Kidney (tissue), 14 donors: Measurements from ENCODE around the gene LRTM2. TPM values are rescaled to one million over a fixed set of nuclear protein-coding genes. Genes with fewer than 3 reads are reported as not detected.

Experiments used
- DNase-seq, 5 donors: peaks; one replicate each; pipeline ENCODE4 v3.0.0-alpha.2; 2013 to 2020
- FAIRE-seq: peaks from 2 replicates; lab custom pipeline; 2012; peaks lifted over from hg19 to GRCh38; lab: Jason Lieb, UNC
- H3K27ac ChIP-seq, 2 donors: one replicate each; pipeline ENCODE4 v1.7.0; 2013; ENCODE audit warnings: low read depth in 2 of 2, low read length in 2 of 2, inconsistent platforms in 1 of 2
- H3K27me3 ChIP-seq: one replicate; pipeline ENCODE4 v1.7.1; 2013; ENCODE audit warnings: low read length, inconsistent platforms; ENCODE audit not compliant: control insufficient read depth, insufficient read depth
- H3K36me3 ChIP-seq, 3 donors: one replicate each; pipeline versions ENCODE4 v1.7.0 to v1.7.1; 2013; ENCODE audit warnings: low read length in 3 of 3, control low read depth in 1 of 3, inconsistent platforms in 1 of 3; ENCODE audit not compliant: insufficient read depth in 3 of 3, control insufficient read depth in 2 of 3
- H3K4me1 ChIP-seq, 3 donors: one replicate each; pipeline versions ENCODE4 v1.7.0 to v1.7.1; 2013; ENCODE audit warnings: low read length in 3 of 3, inconsistent platforms in 1 of 3, low read depth in 1 of 3; ENCODE audit not compliant: control insufficient read depth in 2 of 3, insufficient read depth in 2 of 3
- H3K4me3 ChIP-seq, 3 donors: one replicate each; pipeline versions ENCODE4 v1.7.0 to v1.8.1; 2013; ENCODE audit warnings: low read length in 3 of 3, control low read depth in 1 of 3, inconsistent platforms in 1 of 3
- H3K9ac ChIP-seq, 3 donors: one replicate each; pipeline versions ENCODE4 v1.7.0 to v1.7.1; 2013; ENCODE audit warnings: low read length in 3 of 3, control low read depth in 1 of 3, inconsistent platforms in 1 of 3
- H3K9me3 ChIP-seq, 3 donors: one replicate each; pipeline versions ENCODE4 v1.7.0 to v1.7.1; 2013; ENCODE audit warnings: low read length in 3 of 3, control low read depth in 1 of 3, inconsistent platforms in 1 of 3; ENCODE audit not compliant: control insufficient read depth in 2 of 3, insufficient read depth in 1 of 3
- intact Hi-C: fragments of 100-400 bp; cut with DNase I; formaldehyde crosslinking; loops from one replicate; pipeline ENCODE4 v1.11.1; 2022
- polyA plus RNA-seq: library from polyadenylated mRNA; stranded (reverse); fragments of 350-450 nt; fragmentation: Illumina TruSeq; extraction: RNeasy Lipid Tissue Mini Kit (QIAGEN cat#74804); gene quantifications from one replicate; pipeline ENCODE4 v1.2.3, GENCODE V29; 2014; ENCODE audit warnings: low read depth, low replicate concordance; ENCODE audit not compliant: insufficient read depth
- total RNA-seq: library from RNA; stranded (reverse); fragmentation: NEBNext Ultra II Directional; extraction: Animal tissue kit (Norgen Biotek cat#: 25700); gene quantifications from one replicate; pipeline ENCODE4 v1.2.1, GENCODE V29; 2021
- TF ChIP-seq, protein P1 (sequence below): IDR thresholded peaks from 3 replicates; pipeline ENCODE4 v1.5.1; 2012; ENCODE audit warnings: mild to moderate bottlenecking, moderate library complexity, borderline replicate concordance; ENCODE audit not compliant: insufficient read depth; ENCODE audit errors: extremely low read depth
- donor health status: control.
- donor health status: control.
- donor health status: control.
- donor health status: control.
- donor health status: control.
- donor health status: DM: yes; HTN: yes; CAD: no.
- donor health status: Normal renal cell carcinoma (clear cell type).

Gene LRTM2
- total and polyA plus RNA-seq, 2 donors from 2014 or later: not detected

DNA sequence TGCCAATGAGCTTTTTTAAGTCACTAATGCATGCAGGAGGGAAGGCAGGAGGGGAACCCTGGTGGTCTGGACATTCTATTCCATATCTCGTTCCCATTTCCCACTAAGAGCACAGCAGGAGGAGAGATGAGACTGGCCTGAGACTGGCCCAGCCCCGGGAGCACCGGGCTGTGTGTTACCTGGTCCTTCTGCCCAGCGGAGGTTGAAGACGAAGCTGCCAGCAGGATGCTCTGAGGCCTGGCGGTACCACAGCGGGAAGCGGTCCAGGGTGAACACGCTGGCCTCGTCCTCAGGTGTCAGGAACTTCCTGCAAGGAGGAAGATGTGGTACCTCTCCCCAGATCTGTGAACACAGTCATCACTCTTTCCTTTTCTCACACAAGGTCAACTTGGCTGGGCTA, 23.9 kb downstream of the LRTM2 start:
- Histone ChIP-seq H3K4me3 (no peak overlapping the region), H3K27ac (no peak overlapping the region), H3K36me3 (no peaks in the 10 kb centered on the region), H3K4me1 (no peaks in the 10 kb centered on the region), H3K9ac (no peak overlapping the region), H3K9me3 (no peaks in the 10 kb centered on the region), H3K27me3 (no peaks in the 10 kb centered on the region)
- FAIRE-seq (no peak), DNase-seq (peak in 3 of 5 donors; percentile 16 to 43 (median 38))
- TF ChIP-seq, protein P1, sequence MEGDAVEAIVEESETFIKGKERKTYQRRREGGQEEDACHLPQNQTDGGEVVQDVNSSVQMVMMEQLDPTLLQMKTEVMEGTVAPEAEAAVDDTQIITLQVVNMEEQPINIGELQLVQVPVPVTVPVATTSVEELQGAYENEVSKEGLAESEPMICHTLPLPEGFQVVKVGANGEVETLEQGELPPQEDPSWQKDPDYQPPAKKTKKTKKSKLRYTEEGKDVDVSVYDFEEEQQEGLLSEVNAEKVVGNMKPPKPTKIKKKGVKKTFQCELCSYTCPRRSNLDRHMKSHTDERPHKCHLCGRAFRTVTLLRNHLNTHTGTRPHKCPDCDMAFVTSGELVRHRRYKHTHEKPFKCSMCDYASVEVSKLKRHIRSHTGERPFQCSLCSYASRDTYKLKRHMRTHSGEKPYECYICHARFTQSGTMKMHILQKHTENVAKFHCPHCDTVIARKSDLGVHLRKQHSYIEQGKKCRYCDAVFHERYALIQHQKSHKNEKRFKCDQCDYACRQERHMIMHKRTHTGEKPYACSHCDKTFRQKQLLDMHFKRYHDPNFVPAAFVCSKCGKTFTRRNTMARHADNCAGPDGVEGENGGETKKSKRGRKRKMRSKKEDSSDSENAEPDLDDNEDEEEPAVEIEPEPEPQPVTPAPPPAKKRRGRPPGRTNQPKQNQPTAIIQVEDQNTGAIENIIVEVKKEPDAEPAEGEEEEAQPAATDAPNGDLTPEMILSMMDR: no peak
- intact Hi-C loops: no loop called here

DNA sequence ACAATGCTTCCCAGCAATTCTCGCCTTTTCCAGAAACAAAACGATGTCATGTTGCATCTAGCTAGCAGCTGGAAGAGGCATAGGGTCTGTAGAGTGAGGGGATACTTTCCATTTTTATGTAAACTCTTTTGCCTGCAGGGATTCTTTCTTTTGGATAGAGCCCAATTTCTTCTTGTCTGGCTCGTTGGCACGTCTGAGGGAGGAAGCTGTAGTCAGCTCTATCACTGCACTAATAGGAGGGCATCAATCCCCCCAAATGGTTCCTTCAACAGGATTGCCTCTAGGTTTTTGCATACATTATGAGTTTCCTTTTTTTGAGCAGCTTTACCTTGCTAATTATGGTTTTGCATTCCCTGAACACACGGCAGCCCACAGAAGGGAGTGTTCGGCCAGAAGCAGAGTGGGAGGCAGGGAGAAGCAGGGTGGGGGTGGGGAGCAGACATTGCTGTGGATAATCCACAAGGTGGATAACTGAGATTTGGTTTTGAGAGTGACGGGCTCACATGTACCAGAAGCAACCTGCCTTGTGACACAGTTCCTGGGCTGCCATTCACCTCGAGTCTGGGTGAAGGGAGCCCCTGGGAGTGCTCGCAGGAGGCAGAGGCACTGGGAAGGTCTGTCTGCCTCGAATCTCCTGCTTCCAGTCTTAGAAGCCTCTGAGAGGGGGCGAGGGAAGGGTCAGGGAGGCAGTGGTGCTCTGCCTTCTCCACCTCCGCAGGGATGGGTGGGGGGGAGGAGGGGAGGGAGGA, 24.5 kb downstream of the LRTM2 start:
- DNase-seq (no peak), FAIRE-seq (no peak)
- no peak overlapping the region for H3K9ac ChIP-seq

DNA sequence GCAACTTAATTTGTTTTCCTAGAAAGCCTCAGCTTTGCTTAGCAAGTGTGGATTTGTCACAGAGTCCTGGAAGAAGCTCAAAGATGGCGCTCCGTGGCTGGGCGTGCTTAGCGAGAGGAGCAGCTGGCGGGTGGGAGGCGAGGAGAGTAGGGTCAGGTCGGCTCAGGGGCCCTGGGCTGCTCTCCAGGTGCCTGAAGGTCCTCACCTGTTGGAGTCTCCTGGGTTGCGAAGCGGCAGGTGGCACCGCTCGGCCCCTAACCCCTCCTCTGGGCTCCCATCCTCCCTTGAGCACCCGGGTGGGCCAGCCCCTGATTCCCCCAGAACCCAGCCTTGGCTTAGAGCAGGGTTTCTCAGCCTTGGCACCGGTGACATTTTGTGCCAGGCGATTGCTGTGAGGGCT, 25.1 kb downstream of the LRTM2 start:
- DNase-seq (no peak), FAIRE-seq (no peak)

More for the DNA sequence above, 24.5 kb downstream of the LRTM2 start:
- no peaks in the 10 kb centered on the region for H3K9me3 ChIP-seq
- intact Hi-C loops: no loop called here
- H3K27ac ChIP-seq: no peak overlapping the region
- no peaks in the 10 kb centered on the region for H3K27me3 ChIP-seq
- no peaks in the 10 kb centered on the region for H3K36me3 ChIP-seq
- TF ChIP-seq, protein P1: no peak
- no peak overlapping the region for H3K4me3 ChIP-seq
- no peaks in the 10 kb centered on the region for H3K4me1 ChIP-seq

More for the DNA sequence above, 25.1 kb downstream of the LRTM2 start:
- H3K4me3 ChIP-seq: no peak overlapping the region
- no peaks in the 10 kb centered on the region for H3K9me3 ChIP-seq
- intact Hi-C loops: no loop called here
- H3K4me1 ChIP-seq: no peaks in the 10 kb centered on the region
- no peaks in the 10 kb centered on the region for H3K36me3 ChIP-seq
- TF ChIP-seq, protein P1: no peak
- no peak overlapping the region for H3K9ac ChIP-seq
- H3K27me3 ChIP-seq: no peaks in the 10 kb centered on the region
- no peak overlapping the region for H3K27ac ChIP-seq
